Neuronal stem cell (in vitro differentiated cells): ENCODE data around the gene FADS2.

Experiments
- DNase-seq: peaks from one replicate; pipeline ENCODE4 v3.0.0-alpha.2; 2013; ENCODE audit warnings: low spot score
- H2AFZ ChIP-seq: one replicate; pipeline ENCODE4 v1.6.1; 2013; ENCODE audit warnings: mild to moderate bottlenecking, low read length, inconsistent platforms
- H2AK5ac ChIP-seq: 2 replicates; pipeline ENCODE4 v1.6.1; 2013; ENCODE audit warnings: low read depth, mild to moderate bottlenecking, inconsistent platforms, low read length, moderate library complexity, mixed read lengths
- H2BK120ac ChIP-seq: 2 replicates; pipeline ENCODE4 v1.6.1; 2013; ENCODE audit warnings: low read depth, mild to moderate bottlenecking, inconsistent platforms, low read length, moderate library complexity, mixed read lengths
- H2BK12ac ChIP-seq: one replicate; pipeline ENCODE4 v1.6.1; 2013; ENCODE audit warnings: low read length, inconsistent platforms
- H2BK15ac ChIP-seq: 2 replicates; pipeline ENCODE4 v1.6.1; 2013; ENCODE audit warnings: mild to moderate bottlenecking, low read length, inconsistent platforms, mixed read lengths
- H2BK5ac ChIP-seq: one replicate; pipeline ENCODE4 v1.6.1; 2013; ENCODE audit warnings: inconsistent platforms, mild to moderate bottlenecking, low read length, moderate library complexity
- H3K14ac ChIP-seq: one replicate; pipeline ENCODE4 v1.6.1; 2013; ENCODE audit warnings: low read length, inconsistent platforms
- H3K18ac ChIP-seq: 2 replicates; pipeline ENCODE4 v1.6.1; 2013; ENCODE audit warnings: low read length, inconsistent platforms
- H3K23ac ChIP-seq: 2 replicates; pipeline ENCODE4 v1.6.1; 2013; ENCODE audit warnings: low read depth, mild to moderate bottlenecking, mixed read lengths, low read length, inconsistent platforms; ENCODE audit not compliant: poor library complexity
- H3K27ac ChIP-seq: replicated peaks from 3 replicates; pipeline ENCODE4 v1.5.1; 2013; ENCODE audit warnings: low read length, inconsistent platforms
- H3K27me3 ChIP-seq, 3 experiments: 2 replicates each; pipeline ENCODE4 v1.6.1; 2013; ENCODE audit warnings: low read length in 3 of 3, mild to moderate bottlenecking in 2 of 3, inconsistent platforms in 1 of 3, low read depth in 1 of 3, mixed read lengths in 1 of 3, moderate library complexity in 1 of 3; ENCODE audit not compliant: control insufficient read depth in 3 of 3, insufficient read depth in 3 of 3
- H3K36me3 ChIP-seq, 2 donors: replicated peaks in 1 of 2; 2 replicates each; pipeline ENCODE4 v1.6.1; 2013; ENCODE audit warnings: low read length in 2 of 2; ENCODE audit not compliant: control insufficient read depth in 2 of 2, insufficient read depth in 2 of 2
- H3K4ac ChIP-seq: 2 replicates; pipeline ENCODE4 v1.6.1; 2013; ENCODE audit warnings: inconsistent platforms, mild to moderate bottlenecking, low read length, moderate library complexity
- H3K4me1 ChIP-seq, 2 donors: 1 replicate in 1 of 2; 2 replicates in 1 of 2; pipeline ENCODE4 v1.6.1; 2013; ENCODE audit warnings: low read length in 2 of 2, low read depth in 1 of 2; ENCODE audit not compliant: control insufficient read depth in 2 of 2, insufficient read depth in 1 of 2
- H3K4me2 ChIP-seq: one replicate; pipeline ENCODE4 v1.6.1; 2013; ENCODE audit warnings: mild to moderate bottlenecking, low read length, inconsistent platforms; ENCODE audit not compliant: insufficient read depth, poor library complexity, severe bottlenecking
- H3K4me3 ChIP-seq, 2 donors: 2 replicates each; pipeline ENCODE4 v1.5.1; 2013; ENCODE audit warnings: low read length in 2 of 2, mild to moderate bottlenecking in 2 of 2, inconsistent platforms in 1 of 2, moderate library complexity in 1 of 2
- H3K79me1 ChIP-seq: one replicate; pipeline ENCODE4 v1.6.1; 2013; ENCODE audit warnings: low read depth, mild to moderate bottlenecking, inconsistent platforms, low read length, moderate library complexity
- H3K9ac ChIP-seq: one replicate; pipeline ENCODE4 v1.6.1; 2013; ENCODE audit warnings: mild to moderate bottlenecking, low read depth, low read length, inconsistent platforms; ENCODE audit not compliant: poor library complexity
- H3K9me3 ChIP-seq, 2 donors: replicated peaks in 1 of 2; 2 replicates each; pipeline versions ENCODE3 to v1.6.1; 2013; ENCODE audit warnings: low read length in 2 of 2, mild to moderate bottlenecking in 2 of 2, inconsistent platforms in 1 of 2, low read depth in 1 of 2, mixed read lengths in 1 of 2, moderate library complexity in 1 of 2; ENCODE audit not compliant: control insufficient read depth in 2 of 2, insufficient read depth in 1 of 2
- H4K8ac ChIP-seq: one replicate; pipeline ENCODE4 v1.6.1; 2013; ENCODE audit warnings: low read depth, mild to moderate bottlenecking, inconsistent platforms, low read length, moderate library complexity
- H4K91ac ChIP-seq: one replicate; pipeline ENCODE4 v1.6.1; 2013; ENCODE audit warnings: low read length, low read depth, mild to moderate bottlenecking, inconsistent platforms; ENCODE audit not compliant: poor library complexity
- WGBS, 2 donors: extraction: QIAGEN DNeasy Blood & Tissue Kit; methylation state at CpG; one replicate each; pipeline ENCODE4 v1.1.7; 2013; ENCODE audit warnings: missing lambda C conversion rate in 2 of 2, mixed read lengths in 1 of 2; ENCODE audit not compliant: insufficient read length in 2 of 2, insufficient replicate concordance in 1 of 2; ENCODE audit errors: extremely low coverage in 2 of 2; 5-methylcytosine and 5-hydroxymethylcytosine counted together

Gene FADS2

DNA sequence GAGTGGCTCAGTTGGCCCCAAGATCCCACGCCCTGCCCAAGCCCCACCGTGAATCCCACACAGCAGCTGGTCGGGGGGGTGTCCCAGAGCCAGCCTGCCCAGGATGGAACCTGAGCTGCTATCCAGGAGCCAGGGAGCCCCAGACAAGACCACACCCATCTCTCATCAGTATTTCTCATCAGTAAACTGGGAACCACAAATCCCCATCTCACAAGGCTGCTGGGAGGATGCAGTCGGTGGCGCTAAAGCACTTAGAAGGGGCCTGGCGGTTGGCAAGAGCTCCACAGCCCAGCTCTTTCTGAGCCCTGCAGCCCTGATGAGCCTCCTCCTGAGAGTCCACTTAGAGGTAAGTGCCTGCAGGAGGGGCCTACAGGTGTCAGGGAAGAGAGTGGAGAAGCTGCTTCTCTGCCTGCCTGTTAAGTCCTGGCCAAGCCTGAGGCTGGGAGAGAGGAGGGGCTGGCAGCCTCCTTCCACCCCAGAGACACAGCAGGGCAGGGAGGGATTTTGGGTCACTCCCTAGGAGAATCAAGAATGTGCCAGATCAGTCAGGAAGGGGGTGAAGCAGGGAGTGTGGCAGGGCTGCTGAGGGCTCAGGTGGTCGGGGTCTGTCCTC, 57.2 kb downstream of the FADS2 start:
- Histone ChIP-seq H3K79me1 (no peaks in the 10 kb centered on the region), H3K9ac (no peak overlapping the region), H3K27me3 (peaks cover 0 to 2% (median 0%) of the 10 kb centered on the region in 3 experiments), H4K8ac (no peak overlapping the region), H3K27ac (no peak overlapping the region), H2BK12ac (no peak overlapping the region), H3K14ac (no peak overlapping the region), H3K23ac (no peak overlapping the region), H2BK120ac (no peak overlapping the region), H3K36me3 (no peaks in the 10 kb centered on the region), H2AFZ (no peak overlapping the region), H3K4me1 (peaks cover 4 to 10% of the 10 kb centered on the region in 2 donors), H3K9me3 (peaks cover 2 to 9% of the 10 kb centered on the region in 2 donors), H3K18ac (no peak overlapping the region), H3K4me2 (no peak overlapping the region), H2BK5ac (no peak overlapping the region), H4K91ac (no peak overlapping the region), H3K4me3 (no peak overlapping the region), H3K4ac (no peak overlapping the region), H2BK15ac (no peak overlapping the region), H2AK5ac (no peak overlapping the region)
- DNase-seq: no peak
- WGBS, 2 donors: no CpG with 5 or more reads among the region's 7 CpGs

- Histone ChIP-seq H3K9ac (no peak overlapping the region), H3K23ac (no peak overlapping the region), H3K4me3 (no peak overlapping the region), H4K8ac (no peak overlapping the region), H3K4me1 (peaks cover 8 to 16% of the 10 kb centered on the region in 2 donors), H3K4ac (no peak overlapping the region), H4K91ac (no peak overlapping the region), H3K14ac (no peak overlapping the region), H3K27me3 (peaks cover 0 to 9% (median 0%) of the 10 kb centered on the region in 3 experiments), H3K9me3 (peaks cover 2 to 9% of the 10 kb centered on the region in 2 donors), H3K79me1 (no peaks in the 10 kb centered on the region), H2AFZ (no peak overlapping the region), H3K4me2 (no peak overlapping the region), H2BK12ac (no peak overlapping the region), H2BK5ac (no peak overlapping the region), H2AK5ac (no peak overlapping the region), H3K18ac (no peak overlapping the region), H3K36me3 (no peaks in the 10 kb centered on the region), H2BK120ac (no peak overlapping the region), H2BK15ac (no peak overlapping the region), H3K27ac (no peak overlapping the region)
- no peak for DNase-seq
- no CpG with 5 or more reads among the region's 13 CpGs for WGBS, 2 donors
Observed at GRCh38 chr11:61885784-61886580, 57.9 kb downstream of the FADS2 start.

- H3K27me3 ChIP-seq: peaks cover 0 to 11% (median 0%) of the 10 kb centered on the region in 3 experiments
- no peak overlapping the region for H3K27ac ChIP-seq
- H2AFZ ChIP-seq: no peak overlapping the region
- no peak overlapping the region for H4K91ac ChIP-seq
- no CpG with 5 or more reads among the region's 3 CpGs for WGBS, 2 donors
- H4K8ac ChIP-seq: no peak overlapping the region
- H3K36me3 ChIP-seq: no peaks in the 10 kb centered on the region
- no peak overlapping the region for H3K14ac ChIP-seq
- no peak overlapping the region for H3K9ac ChIP-seq
- no peak overlapping the region for H2BK12ac ChIP-seq
- H2BK5ac ChIP-seq: no peak overlapping the region
- no peak overlapping the region for H3K23ac ChIP-seq
- H3K4me3 ChIP-seq: no peak overlapping the region
- no peak overlapping the region for H3K4me2 ChIP-seq
- H3K79me1 ChIP-seq: no peaks in the 10 kb centered on the region
- H3K4me1 ChIP-seq: peaks cover 7 to 10% of the 10 kb centered on the region in 2 donors
- DNase-seq: no peak
- H3K18ac ChIP-seq: no peak overlapping the region
- H2BK120ac ChIP-seq: no peak overlapping the region
- H3K9me3 ChIP-seq: peaks cover 2 to 9% of the 10 kb centered on the region in 2 donors
- no peak overlapping the region for H3K4ac ChIP-seq
- no peak overlapping the region for H2BK15ac ChIP-seq
- no peak overlapping the region for H2AK5ac ChIP-seq
Observed at GRCh38 chr11:61886643-61887042, 58.5 kb downstream of the FADS2 start.

DNA sequence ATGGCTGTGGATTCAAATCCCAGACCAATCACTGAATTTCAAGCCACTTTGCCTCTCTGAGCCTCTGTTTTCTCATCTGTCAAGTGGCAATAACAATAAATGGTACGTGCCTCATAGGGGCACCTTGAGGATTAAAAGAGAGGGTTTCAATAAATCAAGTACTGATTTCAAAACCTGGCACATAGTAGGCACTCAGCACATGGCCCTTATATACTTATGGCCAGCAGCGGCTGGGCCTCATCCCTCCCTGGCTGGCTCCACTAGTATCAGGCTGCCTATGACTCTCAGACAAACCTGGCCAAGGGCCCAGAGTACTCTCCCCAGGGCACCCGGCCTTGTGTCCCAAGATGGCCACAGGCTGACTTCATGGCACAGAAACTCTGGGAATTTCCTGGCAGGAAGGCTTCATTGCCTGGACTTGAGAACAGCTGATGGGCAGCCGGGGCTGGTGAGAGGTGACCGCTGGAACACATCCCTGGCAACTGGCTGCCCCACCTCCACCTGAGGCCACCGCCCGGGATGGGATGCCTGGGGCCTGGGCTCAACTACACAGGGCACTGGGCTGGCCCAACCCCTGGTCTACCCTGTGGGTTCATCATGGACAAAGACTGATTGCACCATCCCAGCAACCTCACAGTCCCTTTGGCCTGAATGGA, 59.9 kb downstream of the FADS2 start:
- H4K91ac ChIP-seq: no peak overlapping the region
- no peak overlapping the region for H2BK15ac ChIP-seq
- no peak overlapping the region for H2AK5ac ChIP-seq
- H2BK12ac ChIP-seq: no peak overlapping the region
- H3K4me3 ChIP-seq: no peak overlapping the region
- no CpG with 5 or more reads among the region's 7 CpGs for WGBS, 2 donors
- no peak overlapping the region for H3K18ac ChIP-seq
- H3K4me1 ChIP-seq: peaks cover 10% of the 10 kb centered on the region in 2 donors
- H3K79me1 ChIP-seq: no peaks in the 10 kb centered on the region
- no peak overlapping the region for H3K14ac ChIP-seq
- DNase-seq: no peak
- no peak overlapping the region for H2AFZ ChIP-seq
- H3K9me3 ChIP-seq: peaks cover 2 to 9% of the 10 kb centered on the region in 2 donors
- no peak overlapping the region for H3K4me2 ChIP-seq
- H3K36me3 ChIP-seq: no peaks in the 10 kb centered on the region
- H2BK120ac ChIP-seq: peak overlapping the region; percentile 33
- no peak overlapping the region for H3K23ac ChIP-seq
- H3K27me3 ChIP-seq: peaks cover 0 to 17% (median 0%) of the 10 kb centered on the region in 3 experiments
- H3K27ac ChIP-seq: no peak overlapping the region
- H3K9ac ChIP-seq: no peak overlapping the region
- no peak overlapping the region for H2BK5ac ChIP-seq
- H3K4ac ChIP-seq: no peak overlapping the region
- H4K8ac ChIP-seq: no peak overlapping the region
